Measurements from ENCODE around the gene PRDM7.
A peak's percentile ranks its signal among the peaks of the same experiment; 100 is the strongest.
"Not testable (repeated sequence)": the region's sequence is repeated elsewhere in the genome, so short reads cannot be mapped to it uniquely, and the experiment has no call there.

Gene PRDM7

GRCh38 chr16:90070440-90070839, 6.7 kb downstream of the PRDM7 start:
- no peak for TF ChIP-seq CTCF (IDR thresholded peaks at IDR 0.05; ENCODE audit: low read depth, low read length)
- H3K4me3 ChIP-seq (replicated peaks in 1 of 2; ENCODE audit: low read depth in 2 of 2, low read length in 2 of 2) = no peak overlapping the region
- DNase-seq (ENCODE audit: low read depth in 2 of 2) = no peak

DNA sequence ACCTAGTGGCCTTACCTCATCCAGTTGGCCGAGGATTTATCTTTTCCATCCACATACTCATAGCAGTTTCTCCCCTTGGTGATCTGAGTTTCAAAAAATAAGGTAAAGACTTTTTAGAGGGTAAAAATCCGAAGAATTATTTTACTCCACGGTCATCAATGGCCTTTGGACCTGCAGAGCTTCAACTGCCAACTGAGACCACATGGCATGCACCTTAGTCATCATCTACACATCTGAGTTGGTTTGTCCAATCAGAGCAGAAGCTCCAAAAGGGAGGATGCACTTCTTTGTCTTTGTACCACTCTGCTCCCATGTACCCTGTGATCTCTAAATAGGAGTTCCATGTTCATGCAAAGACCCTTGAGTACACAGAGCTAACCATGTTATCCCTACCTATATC, 15.7 kb downstream of the PRDM7 start:
- DNase-seq (ENCODE audit: low read depth in 2 of 2) = peak in 1 of 2 donors; percentile 24
- TF ChIP-seq CTCF (IDR thresholded peaks at IDR 0.05; ENCODE audit: low read depth, low read length) = no peak
- no peak overlapping the region for H3K4me3 ChIP-seq (replicated peaks in 1 of 2; ENCODE audit: low read depth in 2 of 2, low read length in 2 of 2)

- H3K4me3 ChIP-seq (replicated peaks in 1 of 2; ENCODE audit: low read depth in 2 of 2, low read length in 2 of 2) = no peak overlapping the region
- DNase-seq (ENCODE audit: low read depth in 2 of 2) = peak; percentile 82 to 87
- no peak for TF ChIP-seq CTCF (IDR thresholded peaks at IDR 0.05; ENCODE audit: low read depth, low read length)
These were observed 19.4 kb downstream of the PRDM7 start for GRCh38 chr16:90057738-90058173.

GRCh38 chr16:90056521-90056920, 20.6 kb downstream of the PRDM7 start:
- DNase-seq (ENCODE audit: low read depth in 2 of 2); H3K4me3 ChIP-seq (replicated peaks in 1 of 2; ENCODE audit: low read depth in 2 of 2, low read length in 2 of 2): not testable (repeated sequence)

GRCh38 chr16:90055371-90055770, 21.8 kb downstream of the PRDM7 start:
- TF ChIP-seq CTCF (IDR thresholded peaks at IDR 0.05; ENCODE audit: low read depth, low read length) = no peak
- DNase-seq (ENCODE audit: low read depth in 2 of 2) = no peak
- no peak overlapping the region for H3K4me3 ChIP-seq (replicated peaks in 1 of 2; ENCODE audit: low read depth in 2 of 2, low read length in 2 of 2)

DNA sequence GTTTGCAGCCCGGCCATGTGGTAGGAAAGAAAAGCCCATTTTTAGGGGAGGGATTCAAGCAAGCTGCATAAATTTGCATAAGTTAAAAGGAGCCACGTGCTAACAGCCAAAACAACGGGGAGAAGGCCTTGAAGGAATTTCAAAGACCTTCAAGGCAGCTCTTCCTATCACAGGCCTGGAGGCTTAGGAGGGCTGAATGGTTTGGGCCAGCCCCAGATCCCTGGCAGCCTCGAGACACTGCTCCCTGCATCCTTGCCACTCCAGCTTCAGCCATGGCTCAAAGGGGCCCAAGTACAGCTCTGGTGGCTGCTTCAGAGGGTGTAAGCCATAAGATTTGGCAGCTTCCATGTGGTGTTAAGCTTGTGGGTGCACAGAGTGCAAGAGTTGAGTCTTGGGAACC, 22.6 kb downstream of the PRDM7 start:
- H3K4me3 ChIP-seq (replicated peaks in 1 of 2; ENCODE audit: low read depth in 2 of 2, low read length in 2 of 2) = no peak overlapping the region
- no peak for DNase-seq (ENCODE audit: low read depth in 2 of 2)
- no peak for TF ChIP-seq CTCF (IDR thresholded peaks at IDR 0.05; ENCODE audit: low read depth, low read length)

- no peak for DNase-seq (ENCODE audit: low read depth in 2 of 2)
- no peak for TF ChIP-seq CTCF (IDR thresholded peaks at IDR 0.05; ENCODE audit: low read depth, low read length)
- no peak overlapping the region for H3K4me3 ChIP-seq (replicated peaks in 1 of 2; ENCODE audit: low read depth in 2 of 2, low read length in 2 of 2)
These were observed 23.1 kb downstream of the PRDM7 start for GRCh38 chr16:90053902-90054500.
